ENCODE results near the gene PTGES2.

GRCh38 chr9:128080206-128080605 is 47.3 kb downstream of the PTGES2 start:
- TF ChIP-seq GABPA (IDR thresholded peaks at IDR 0.05 in 1 of 2, conservative IDR thresholded peaks at IDR 0.05 in 1 of 2), result no peak
- TF ChIP-seq, protein P1, sequence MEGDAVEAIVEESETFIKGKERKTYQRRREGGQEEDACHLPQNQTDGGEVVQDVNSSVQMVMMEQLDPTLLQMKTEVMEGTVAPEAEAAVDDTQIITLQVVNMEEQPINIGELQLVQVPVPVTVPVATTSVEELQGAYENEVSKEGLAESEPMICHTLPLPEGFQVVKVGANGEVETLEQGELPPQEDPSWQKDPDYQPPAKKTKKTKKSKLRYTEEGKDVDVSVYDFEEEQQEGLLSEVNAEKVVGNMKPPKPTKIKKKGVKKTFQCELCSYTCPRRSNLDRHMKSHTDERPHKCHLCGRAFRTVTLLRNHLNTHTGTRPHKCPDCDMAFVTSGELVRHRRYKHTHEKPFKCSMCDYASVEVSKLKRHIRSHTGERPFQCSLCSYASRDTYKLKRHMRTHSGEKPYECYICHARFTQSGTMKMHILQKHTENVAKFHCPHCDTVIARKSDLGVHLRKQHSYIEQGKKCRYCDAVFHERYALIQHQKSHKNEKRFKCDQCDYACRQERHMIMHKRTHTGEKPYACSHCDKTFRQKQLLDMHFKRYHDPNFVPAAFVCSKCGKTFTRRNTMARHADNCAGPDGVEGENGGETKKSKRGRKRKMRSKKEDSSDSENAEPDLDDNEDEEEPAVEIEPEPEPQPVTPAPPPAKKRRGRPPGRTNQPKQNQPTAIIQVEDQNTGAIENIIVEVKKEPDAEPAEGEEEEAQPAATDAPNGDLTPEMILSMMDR (IDR thresholded peaks at IDR 0.05; ENCODE audit: low read depth, low read length, missing input control), result no peak
- TF ChIP-seq SP1 (IDR thresholded peaks at IDR 0.05), result no peak
- TF ChIP-seq, protein P2, sequence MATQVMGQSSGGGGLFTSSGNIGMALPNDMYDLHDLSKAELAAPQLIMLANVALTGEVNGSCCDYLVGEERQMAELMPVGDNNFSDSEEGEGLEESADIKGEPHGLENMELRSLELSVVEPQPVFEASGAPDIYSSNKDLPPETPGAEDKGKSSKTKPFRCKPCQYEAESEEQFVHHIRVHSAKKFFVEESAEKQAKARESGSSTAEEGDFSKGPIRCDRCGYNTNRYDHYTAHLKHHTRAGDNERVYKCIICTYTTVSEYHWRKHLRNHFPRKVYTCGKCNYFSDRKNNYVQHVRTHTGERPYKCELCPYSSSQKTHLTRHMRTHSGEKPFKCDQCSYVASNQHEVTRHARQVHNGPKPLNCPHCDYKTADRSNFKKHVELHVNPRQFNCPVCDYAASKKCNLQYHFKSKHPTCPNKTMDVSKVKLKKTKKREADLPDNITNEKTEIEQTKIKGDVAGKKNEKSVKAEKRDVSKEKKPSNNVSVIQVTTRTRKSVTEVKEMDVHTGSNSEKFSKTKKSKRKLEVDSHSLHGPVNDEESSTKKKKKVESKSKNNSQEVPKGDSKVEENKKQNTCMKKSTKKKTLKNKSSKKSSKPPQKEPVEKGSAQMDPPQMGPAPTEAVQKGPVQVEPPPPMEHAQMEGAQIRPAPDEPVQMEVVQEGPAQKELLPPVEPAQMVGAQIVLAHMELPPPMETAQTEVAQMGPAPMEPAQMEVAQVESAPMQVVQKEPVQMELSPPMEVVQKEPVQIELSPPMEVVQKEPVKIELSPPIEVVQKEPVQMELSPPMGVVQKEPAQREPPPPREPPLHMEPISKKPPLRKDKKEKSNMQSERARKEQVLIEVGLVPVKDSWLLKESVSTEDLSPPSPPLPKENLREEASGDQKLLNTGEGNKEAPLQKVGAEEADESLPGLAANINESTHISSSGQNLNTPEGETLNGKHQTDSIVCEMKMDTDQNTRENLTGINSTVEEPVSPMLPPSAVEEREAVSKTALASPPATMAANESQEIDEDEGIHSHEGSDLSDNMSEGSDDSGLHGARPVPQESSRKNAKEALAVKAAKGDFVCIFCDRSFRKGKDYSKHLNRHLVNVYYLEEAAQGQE (IDR thresholded peaks at IDR 0.05), result no peak
- TF ChIP-seq RAD21 (IDR thresholded peaks at IDR 0.05), result no peak
- no peak for TF ChIP-seq ZBTB33 (IDR thresholded peaks at IDR 0.05)
- no peak for TF ChIP-seq EGR1 (IDR thresholded peaks at IDR 0.05; ENCODE audit: low read depth in 2 of 2)
- TF ChIP-seq, protein P3, sequence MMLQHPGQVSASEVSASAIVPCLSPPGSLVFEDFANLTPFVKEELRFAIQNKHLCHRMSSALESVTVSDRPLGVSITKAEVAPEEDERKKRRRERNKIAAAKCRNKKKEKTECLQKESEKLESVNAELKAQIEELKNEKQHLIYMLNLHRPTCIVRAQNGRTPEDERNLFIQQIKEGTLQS (IDR thresholded peaks at IDR 0.05), result no peak
- no peak for TF ChIP-seq YY1 (IDR thresholded peaks at IDR 0.05)
